Prostate gland (tissue), 2 donors: ENCODE measurements around the gene CDIPT. TPM values are rescaled to one million over a fixed set of nuclear protein-coding genes. Genes with fewer than 3 reads are reported as not detected.

Source experiments
- DNase-seq: peaks from one replicate; pipeline ENCODE4 v3.0.0-alpha.2; 2019; ENCODE audit warnings: low spot score
- H3K27ac ChIP-seq, 2 donors: fragments of 200-600 bp; sonication (generic); 2 replicates each; pipeline ENCODE4 v1.5.1; 2017 to 2019
- H3K27me3 ChIP-seq: fragments of 200-600 bp; sonication (generic); replicated peaks from 2 replicates; pipeline ENCODE4 v1.5.1; 2019; ENCODE audit not compliant: insufficient read depth
- H3K36me3 ChIP-seq, 2 donors: fragments of 200-600 bp; sonication (generic); 1 replicate in 1 of 2; 2 replicates in 1 of 2; pipeline versions ENCODE4 v1.5.1 to v1.8.1; 2017 to 2019
- H3K4me1 ChIP-seq: fragments of 200-600 bp; sonication (generic); replicated peaks from 2 replicates; pipeline ENCODE4 v1.5.1; 2019
- H3K4me3 ChIP-seq, 2 donors: fragments of 200-600 bp; sonication (generic); 2 replicates each; pipeline ENCODE4 v1.5.1; 2017 to 2019
- H3K9me3 ChIP-seq: fragments of 200-600 bp; sonication (generic); 2 replicates; pipeline ENCODE4 v1.5.1; 2017
- CTCF ChIP-seq, 4 experiments: fragments of 200-600 bp in 2 of 4; fragments of 450-650 bp in 2 of 4; sonication (generic) in 2 of 4; IDR thresholded peaks; 1 replicate in 3 of 4; 2 replicates in 1 of 4; pipeline ENCODE4 v1.5.1; 2016 to 2019; ENCODE audit warnings: antibody characterized with exemption in 4 of 4, mild to moderate bottlenecking in 2 of 4, moderate library complexity in 2 of 4
- POLR2A ChIP-seq: fragments of 450-650 bp; IDR thresholded peaks from one replicate; pipeline ENCODE4 v1.6.1; 2016; ENCODE audit warnings: antibody characterized with exemption, mild to moderate bottlenecking
- POLR2AphosphoS5 ChIP-seq: sonication (generic); formaldehyde crosslinking; IDR thresholded peaks from one replicate; pipeline ENCODE4 v1.6.1; 2017; ENCODE audit warnings: antibody characterized with exemption
- WGBS: methylation state at CpG from one replicate; pipeline ENCODE4 v1.1.5; 2018; 5-methylcytosine and 5-hydroxymethylcytosine counted together
- intact Hi-C: fragments of 100-400 bp; cut with DNase I; formaldehyde crosslinking; loops from one replicate; pipeline ENCODE4 v1.14.2; 2022
- total RNA-seq, 2 donors: library from RNA; depleted of rRNA; stranded (reverse); fragments of >200 nt; gene quantifications; one replicate each; pipeline ENCODE4 v1.1.0, GENCODE V29; 2016

CDIPT gene
- total RNA-seq, 2 donors from 2014 or later: 121 to 132 TPM

- no peak overlapping the region for H3K4me3 ChIP-seq
- TF ChIP-seq CTCF (IDR thresholded peaks at IDR 0.05) (no peak), POLR2A (no peak), POLR2AphosphoS5 (no peak)
- DNase-seq: no peak
- intact Hi-C loops: no loop called here
- H3K27me3 ChIP-seq: no peaks in the 10 kb centered on the region
- no peaks in the 10 kb centered on the region for H3K4me1 ChIP-seq
- no peak overlapping the region for H3K27ac ChIP-seq
- 58% methylated on average over 2 of the region's 2 CpGs for WGBS
- no peaks in the 10 kb centered on the region for H3K36me3 ChIP-seq
- no peaks in the 10 kb centered on the region for H3K9me3 ChIP-seq
Measured at GRCh38 chr16:29909391-29909790, 46.4 kb upstream of the CDIPT start.

DNA sequence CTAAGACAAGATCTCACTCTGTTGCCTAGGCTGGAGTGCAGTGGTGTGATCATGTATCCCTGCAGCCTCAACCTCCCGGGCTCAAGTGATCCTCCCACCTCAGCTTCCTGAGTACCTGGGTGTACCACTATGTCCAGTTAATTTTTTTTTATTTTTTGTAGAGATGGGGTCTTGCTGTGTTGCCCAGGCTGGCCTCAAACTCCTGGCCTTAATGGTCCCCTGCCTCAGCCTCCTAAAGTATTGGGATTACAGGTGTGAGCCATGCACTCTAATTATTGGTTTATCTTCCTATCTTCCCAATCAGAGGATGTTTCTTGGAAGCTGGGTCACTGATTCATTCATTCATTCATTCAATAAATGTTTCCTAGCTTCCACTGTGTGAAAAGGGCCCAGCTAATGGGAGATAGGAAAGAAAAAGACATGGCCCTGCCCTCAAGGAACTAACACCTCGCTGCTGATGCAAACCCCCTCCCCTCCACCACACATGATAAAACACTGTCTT, 45.7 kb upstream of the CDIPT start:
- WGBS: 96% methylated on average over 2 of the region's 2 CpGs
- Histone ChIP-seq H3K36me3 (no peaks in the 10 kb centered on the region), H3K4me3 (no peak overlapping the region), H3K27ac (no peak overlapping the region), H3K4me1 (no peaks in the 10 kb centered on the region), H3K9me3 (no peaks in the 10 kb centered on the region), H3K27me3 (no peaks in the 10 kb centered on the region)
- TF ChIP-seq CTCF (IDR thresholded peaks at IDR 0.05) (no peak), POLR2A (no peak), POLR2AphosphoS5 (no peak)
- intact Hi-C loops: no loop called here
- DNase-seq: no peak

DNA sequence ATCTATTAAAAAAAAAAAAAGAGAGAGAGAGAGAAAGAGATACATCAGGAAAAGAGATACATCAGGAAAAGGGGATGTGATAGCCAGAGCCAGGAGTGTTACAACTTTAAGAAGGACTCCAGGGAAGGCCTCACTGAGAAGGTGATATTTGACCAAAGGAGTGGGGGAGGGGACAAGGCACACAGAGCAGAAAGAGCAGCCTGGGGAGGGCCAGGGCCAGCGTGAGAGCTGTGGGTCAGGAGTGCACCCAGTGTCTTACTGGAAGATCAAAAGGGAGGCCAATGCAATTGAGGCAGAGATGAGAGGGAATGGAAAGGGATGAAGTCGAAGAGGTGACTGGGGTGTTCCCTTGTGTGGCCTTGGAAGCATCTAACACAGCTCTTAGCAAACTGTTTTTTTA, 44.9 kb upstream of the CDIPT start:
- H3K27ac ChIP-seq: no peak overlapping the region
- H3K36me3 ChIP-seq: no peaks in the 10 kb centered on the region
- no peaks in the 10 kb centered on the region for H3K9me3 ChIP-seq
- no peaks in the 10 kb centered on the region for H3K4me1 ChIP-seq
- no peaks in the 10 kb centered on the region for H3K27me3 ChIP-seq
- WGBS: 61% methylated on average over 2 of the region's 2 CpGs
- no peak for DNase-seq
- intact Hi-C loops: no loop called here
- no peak for TF ChIP-seq POLR2AphosphoS5
- TF ChIP-seq POLR2A: no peak
- no peak for TF ChIP-seq CTCF (IDR thresholded peaks at IDR 0.05)
- H3K4me3 ChIP-seq: no peak overlapping the region

GRCh38 chr16:29906520-29907244, 43.7 kb upstream of the CDIPT start:
- H3K27ac ChIP-seq: no peak overlapping the region
- H3K9me3 ChIP-seq: no peaks in the 10 kb centered on the region
- no peaks in the 10 kb centered on the region for H3K27me3 ChIP-seq
- DNase-seq: no peak
- 85% methylated on average over 23 of the region's 23 CpGs for WGBS
- H3K4me1 ChIP-seq: no peaks in the 10 kb centered on the region
- no peak for TF ChIP-seq POLR2A
- no peaks in the 10 kb centered on the region for H3K36me3 ChIP-seq
- intact Hi-C loops: no loop called here
- H3K4me3 ChIP-seq: no peak overlapping the region

- Histone ChIP-seq H3K27ac (no peak overlapping the region), H3K27me3 (no peaks in the 10 kb centered on the region), H3K4me3 (no peak overlapping the region), H3K36me3 (no peaks in the 10 kb centered on the region), H3K4me1 (no peaks in the 10 kb centered on the region), H3K9me3 (no peaks in the 10 kb centered on the region)
- intact Hi-C loops: no loop called here
- 78% methylated on average over 13 of the region's 13 CpGs for WGBS
- no peak for TF ChIP-seq POLR2A
- no peak for TF ChIP-seq POLR2AphosphoS5
- no peak for TF ChIP-seq CTCF (IDR thresholded peaks at IDR 0.05)
- no peak for DNase-seq
Measured at GRCh38 chr16:29905668-29906067, 42.6 kb upstream of the CDIPT start.
